Cardiac muscle cell (in vitro differentiated cells and primary cell): Measurements from ENCODE around the gene PCDHGB7. TPM values are rescaled to one million over a fixed set of nuclear protein-coding genes. Genes with fewer than 3 reads are reported as not detected.
"Not testable (repeated sequence)": the region's sequence is repeated elsewhere in the genome, so short reads cannot be mapped to it uniquely, and the experiment has no call there.

Experiments used
- DNase-seq, 2 donors: peaks; one replicate each; pipeline versions ENCODE4 v3.0.0 to v3.0.0-alpha.2; 2010 to 2017; ENCODE audit warnings: low read depth in 1 of 2, low spot score in 1 of 2
- H3K27ac ChIP-seq: fragments of 200-600 bp; sonication (generic); 2 replicates; pipeline ENCODE4 v1.5.1; 2016
- H3K27me3 ChIP-seq: fragments of 200-600 bp; sonication (generic); 2 replicates; pipeline ENCODE4 v1.6.0; 2016; ENCODE audit warnings: control low read depth
- H3K36me3 ChIP-seq: fragments of 200-600 bp; sonication (generic); 2 replicates; pipeline ENCODE4 v1.5.1; 2016; ENCODE audit warnings: control low read depth
- H3K4me1 ChIP-seq: fragments of 200-600 bp; sonication (generic); 2 replicates; pipeline ENCODE4 v1.8.1; 2017; ENCODE audit warnings: low read depth, mild to moderate bottlenecking, mixed run types
- H3K4me3 ChIP-seq: fragments of 200-600 bp; sonication (generic); 2 replicates; pipeline ENCODE4 v1.5.1; 2016; ENCODE audit warnings: mild to moderate bottlenecking
- H3K9me3 ChIP-seq: fragments of 200-600 bp; sonication (generic); 2 replicates; pipeline ENCODE4 v1.5.1; 2017; ENCODE audit warnings: low read depth, mild to moderate bottlenecking, control low read depth
- CTCF ChIP-seq: IDR thresholded peaks from 2 replicates; pipeline ENCODE4 v1.5.1; 2012; ENCODE audit warnings: low read depth, mild to moderate bottlenecking, low read length
- polyA plus RNA-seq: library from polyadenylated mRNA; unstranded; fragments of >200 nt; fragmentation: Nextera tagmentation; extraction: Ambion mirVana; gene quantifications from 2 replicates; pipeline ENCODE4 v1.2.1, GENCODE V29; 2016
- total RNA-seq: library from RNA; depleted of rRNA; stranded (reverse); fragments of >200 nt; gene quantifications from 2 replicates; pipeline ENCODE4 v1.2.3, GENCODE V29; 2016

The PCDHGB7 gene
- total and polyA plus RNA-seq, 2 experiments from 2014 or later: 12.3 to 19.9 TPM

- no peaks in the 10 kb centered on the region for H3K27me3 ChIP-seq
- no peaks in the 10 kb centered on the region for H3K36me3 ChIP-seq
- no peak for TF ChIP-seq CTCF
These were observed 28.1 kb upstream of the PCDHGB7 start for GRCh38 chr5:141389153-141390042.

GRCh38 chr5:141392429-141393198 is 24.9 kb upstream of the PCDHGB7 start, which contains the start of gene PCDHGA8:
Gene PCDHGA8, plus strand, starts transcription at chr5:141392633. Its CDS starts 181 bp downstream, at chr5:141392814.
- Histone ChIP-seq H3K27me3 (no peaks in the 10 kb centered on the region), H3K9me3 (peaks cover 7% of the 10 kb centered on the region), H3K27ac (no peak within 1 kb of the TSS), H3K4me1 (no peaks in the 10 kb centered on the region), H3K4me3 (no peak within 1 kb of the TSS), H3K36me3 (no peaks in the 10 kb centered on the region)
- TF ChIP-seq CTCF: no peak
- DNase-seq: no peak

More at GRCh38 chr5:141389153-141390042, 28.1 kb upstream of the PCDHGB7 start:
- Histone ChIP-seq H3K4me3 (no peak overlapping the region), H3K27ac (no peak overlapping the region), H3K4me1 (no peaks in the 10 kb centered on the region), H3K9me3 (peaks cover 7% of the 10 kb centered on the region)
- no peak for DNase-seq

- no peak overlapping the region for H3K4me3 ChIP-seq
- no peaks in the 10 kb centered on the region for H3K36me3 ChIP-seq
- no peak overlapping the region for H3K27ac ChIP-seq
- peaks cover 7% of the 10 kb centered on the region for H3K9me3 ChIP-seq
- TF ChIP-seq CTCF: no peak
- H3K4me1 ChIP-seq: no peaks in the 10 kb centered on the region
- H3K27me3 ChIP-seq: no peaks in the 10 kb centered on the region
- no peak for DNase-seq
These were observed 24.2 kb upstream of the PCDHGB7 start for GRCh38 chr5:141393267-141393666.

- H3K27me3 ChIP-seq, H3K36me3 ChIP-seq, H3K4me1 ChIP-seq, H3K4me3 ChIP-seq, H3K27ac ChIP-seq, DNase-seq, H3K9me3 ChIP-seq: not testable (repeated sequence)
These were observed 22.9 kb upstream of the PCDHGB7 start for GRCh38 chr5:141394401-141395187.

GRCh38 chr5:141397756-141398551 is 19.5 kb upstream of the PCDHGB7 start, which contains the start of gene PCDHGB5:
Gene PCDHGB5, plus strand, starts transcription at chr5:141397947. Its CDS starts 181 bp downstream, at chr5:141398128.
- H3K4me1 ChIP-seq, H3K4me3 ChIP-seq, H3K27ac ChIP-seq, H3K36me3 ChIP-seq, H3K9me3 ChIP-seq, H3K27me3 ChIP-seq: not testable (repeated sequence)
- peak in 1 of 2 donors; percentile 60 for DNase-seq
- TF ChIP-seq CTCF: peak; percentile 58
